Naive thymus-derived CD4-positive, alpha-beta T cell (primary cell): ENCODE data around the gene LIMK1. TPM values are rescaled to one million over a fixed set of nuclear protein-coding genes. Genes with fewer than 3 reads are reported as not detected.
"Not testable (repeated sequence)": the region's sequence is repeated elsewhere in the genome, so short reads cannot be mapped to it uniquely, and the experiment has no call there.

Source experiments
- ATAC-seq: fragments of 150-1000 bp; cut with Tn5 transposase; 2 replicates; pipeline ENCODE4 v1.10.0; 2021; ENCODE audit warnings: mild to moderate bottlenecking, moderate library complexity
- CTCF ChIA-PET: fragments of 350-600 bp; sonication (Branson Sonifier 250); formaldehyde crosslinking; loops from one replicate; lab custom pipeline; 2021; ENCODE audit warnings: antibody characterized with exemption; lab: Charles Lee
- POLR2A ChIA-PET: fragments of 350-600 bp; sonication (Branson Sonifier 250); formaldehyde crosslinking; loops from one replicate; lab custom pipeline; 2021; ENCODE audit warnings: antibody characterized with exemption, inconsistent platforms; lab: Charles Lee
- DNase-seq, 9 donors: peaks; one replicate each; pipeline versions ENCODE4 v3.0.0 to v3.0.0-alpha.2; 2020 to 2022; ENCODE audit warnings: mixed read lengths in 1 of 9
- H3K27ac ChIP-seq: one replicate; pipeline ENCODE4 v1.7.0; 2013; ENCODE audit warnings: mild to moderate bottlenecking, low read depth, low read length, moderate library complexity
- H3K27me3 ChIP-seq, 2 donors: one replicate each; pipeline ENCODE4 v1.7.0; 2013; ENCODE audit warnings: low read length in 2 of 2, mild to moderate bottlenecking in 2 of 2, moderate library complexity in 2 of 2; ENCODE audit not compliant: control insufficient read depth in 2 of 2, insufficient read depth in 2 of 2
- H3K36me3 ChIP-seq, 3 experiments: 1 replicate in 2 of 3; 2 replicates in 1 of 3; pipeline ENCODE4 v1.7.0; 2013; ENCODE audit warnings: low read length in 3 of 3, mild to moderate bottlenecking in 3 of 3, moderate library complexity in 1 of 3; ENCODE audit not compliant: insufficient read depth in 3 of 3, control insufficient read depth in 2 of 3
- H3K4me1 ChIP-seq, 2 donors: one replicate each; pipeline ENCODE4 v1.7.0; 2013; ENCODE audit warnings: low read length in 2 of 2, mild to moderate bottlenecking in 2 of 2, moderate library complexity in 1 of 2; ENCODE audit not compliant: control insufficient read depth in 2 of 2, insufficient read depth in 2 of 2
- H3K4me3 ChIP-seq: 2 replicates; pipeline ENCODE4 v1.7.0; 2013; ENCODE audit warnings: mild to moderate bottlenecking, low read length
- H3K9me3 ChIP-seq, 3 experiments: 1 replicate in 2 of 3; 2 replicates in 1 of 3; pipeline ENCODE4 v1.7.0; 2013; ENCODE audit warnings: low read length in 3 of 3; ENCODE audit not compliant: control insufficient read depth in 2 of 3
- H3K27ac Mint-ChIP-seq, 9 donors: one replicate each; pipeline ENCODE4 v1.8.0; 2020 to 2022; ENCODE audit warnings: mixed read lengths in 9 of 9, mild to moderate bottlenecking in 8 of 9, moderate library complexity in 5 of 9, inconsistent platforms in 2 of 9
- H3K27me3 Mint-ChIP-seq, 5 donors: one replicate each; pipeline ENCODE4 v1.8.0; 2021 to 2022; ENCODE audit warnings: mixed read lengths in 5 of 5, mild to moderate bottlenecking in 1 of 5
- H3K36me3 Mint-ChIP-seq, 5 donors: one replicate each; pipeline ENCODE4 v1.8.0; 2020 to 2022; ENCODE audit warnings: mixed read lengths in 5 of 5, mild to moderate bottlenecking in 3 of 5, inconsistent platforms in 1 of 5
- H3K4me1 Mint-ChIP-seq, 7 donors: one replicate each; pipeline ENCODE4 v1.8.0; 2020 to 2022; ENCODE audit warnings: mixed read lengths in 7 of 7, mild to moderate bottlenecking in 3 of 7, inconsistent platforms in 1 of 7
- H3K4me3 Mint-ChIP-seq, 10 donors: one replicate each; pipeline ENCODE4 v1.8.0; 2020 to 2022; ENCODE audit warnings: mild to moderate bottlenecking in 10 of 10, mixed read lengths in 10 of 10, moderate library complexity in 6 of 10, inconsistent platforms in 2 of 10
- H3K9me3 Mint-ChIP-seq, 11 donors: one replicate each; pipeline ENCODE4 v1.8.0; 2020 to 2022; ENCODE audit warnings: mixed read lengths in 11 of 11, mild to moderate bottlenecking in 4 of 11, inconsistent platforms in 1 of 11, moderate library complexity in 1 of 11
- intact Hi-C, 2 donors: fragments of 100-400 bp; cut with micrococcal nuclease; formaldehyde crosslinking; loops; one replicate each; pipeline ENCODE4 v1.15.1; 2023
- polyA plus RNA-seq, 2 donors: library from polyadenylated mRNA; unstranded; fragments of 300-500 nt; fragmentation: Illumina TruSeq; gene quantifications; one replicate each; pipeline ENCODE4 v1.2.3, GENCODE V29; 2021
- total RNA-seq, 6 experiments: library from RNA in 5 of 6; stranded (reverse) in 5 of 6; gene quantifications; 1 replicate in 5 of 6; 2 replicates in 1 of 6; pipeline ENCODE4 v1.2.3 and lab custom pipeline; 2021 to 2026

LIMK1 gene
- total and polyA plus RNA-seq, 7 experiments from 2014 or later = 2.2 to 19.7 (median 11.4) TPM

DNA sequence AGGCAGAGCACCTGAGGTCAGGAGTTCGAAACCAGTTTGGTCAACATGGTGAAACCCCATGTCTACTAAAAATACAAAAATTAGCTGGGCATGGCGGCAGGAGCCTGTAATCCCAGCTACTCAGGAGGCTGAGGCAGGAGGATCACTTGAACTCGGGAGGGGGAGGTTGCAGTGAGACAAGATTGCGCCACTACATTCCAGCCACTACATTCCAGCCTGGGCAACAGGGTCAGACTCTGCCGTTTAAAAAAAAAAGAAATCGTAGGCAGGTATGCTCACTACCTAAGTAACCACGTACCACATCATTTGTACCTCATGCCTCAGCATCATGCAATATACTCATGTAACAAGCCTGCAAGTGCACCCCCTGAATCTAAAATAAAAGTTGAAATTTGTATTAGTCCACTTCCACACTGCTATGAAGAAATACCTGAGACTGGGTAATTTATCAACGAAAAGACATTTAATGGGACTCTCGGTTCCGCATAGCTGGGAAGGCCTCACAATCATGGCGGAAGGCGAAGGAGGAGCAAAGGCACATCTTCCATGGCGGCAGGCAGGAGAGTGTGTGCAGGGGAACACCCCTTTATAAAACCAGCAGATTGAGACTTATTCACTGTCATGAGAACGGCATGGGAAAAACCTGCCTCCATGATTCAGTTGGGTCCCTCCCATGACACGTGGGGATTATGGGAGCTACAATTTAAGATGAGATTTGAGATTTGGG is 82.4 kb downstream of the LIMK1 start:
- Mint-ChIP-seq H3K4me1 (no peaks in the 10 kb centered on the region), H3K27me3 (no peaks in the 10 kb centered on the region), H3K27ac (no peak overlapping the region), H3K36me3 (no peaks in the 10 kb centered on the region), H3K9me3 (peaks cover 0 to 2% (median 0%) of the 10 kb centered on the region in 11 donors), H3K4me3 (no peak overlapping the region)
- ChIA-PET CTCF (no interaction called here), POLR2A (no interaction called here)
- no peaks in the 10 kb centered on the region for H3K4me1 ChIP-seq
- H3K4me3 ChIP-seq = no peak overlapping the region
- ATAC-seq (no peak), DNase-seq (no peak)
- no peaks in the 10 kb centered on the region for H3K36me3 ChIP-seq
- intact Hi-C loops = no loop called here
- no peak overlapping the region for H3K27ac ChIP-seq
- H3K27me3 ChIP-seq = no peaks in the 10 kb centered on the region
- H3K9me3 ChIP-seq = no peaks in the 10 kb centered on the region

DNA sequence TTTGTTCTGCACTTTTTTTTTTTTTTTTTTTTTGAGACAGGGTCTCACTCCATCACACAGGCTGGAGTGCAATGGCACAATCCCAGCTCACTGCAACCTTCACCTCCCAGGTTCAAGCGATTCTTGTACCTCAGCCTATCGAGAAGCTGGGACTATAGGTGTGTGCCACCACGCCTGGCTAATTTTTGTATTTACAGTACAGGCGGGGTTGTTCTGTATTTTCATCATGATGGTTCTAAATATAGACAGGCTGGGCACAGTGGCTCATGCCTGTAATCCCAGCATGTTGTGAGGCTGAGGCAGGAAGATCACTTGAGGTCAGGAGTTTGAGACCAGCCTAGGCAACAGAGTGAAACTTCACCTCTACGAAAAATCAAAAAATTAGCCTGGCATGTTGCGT is 83.7 kb downstream of the LIMK1 start:
- H3K9me3 ChIP-seq, H3K27me3 ChIP-seq, H3K4me1 Mint-ChIP-seq, H3K9me3 Mint-ChIP-seq, H3K27ac Mint-ChIP-seq, POLR2A ChIA-PET, H3K36me3 Mint-ChIP-seq, H3K36me3 ChIP-seq, H3K4me3 Mint-ChIP-seq, H3K27ac ChIP-seq, H3K27me3 Mint-ChIP-seq, ATAC-seq, CTCF ChIA-PET, H3K4me1 ChIP-seq, DNase-seq, intact Hi-C loops, H3K4me3 ChIP-seq: not testable (repeated sequence)

Other genes with a start within 250 kb of the LIMK1 start
- 1 to 10 TPM; 1.8 to 7.4 (median 3.3) TPM for gene METTL27, start 241.3 kb upstream of the LIMK1 start, total RNA-seq
- 1 to 10 TPM; 1.5 to 2.0 TPM for gene METTL27, start 241.3 kb upstream of the LIMK1 start, polyA plus RNA-seq
- not detected for gene TMEM270, start 222.6 kb upstream of the LIMK1 start, total RNA-seq
- gene TMEM270, start 222.6 kb upstream of the LIMK1 start, polyA plus RNA-seq = not detected
- under 1 TPM in 3 of 5 experiments, not detected in 2; 0.11 to 0.67 (median 0.66) TPM for gene ELN, start 55.6 kb upstream of the LIMK1 start, total RNA-seq
- gene ELN, start 55.6 kb upstream of the LIMK1 start, polyA plus RNA-seq = not detected
- gene EIF4H, start 90.6 kb downstream of the LIMK1 start, total RNA-seq = 100 to 1,000 TPM; 163 to 284 (median 223) TPM
- 100 to 1,000 TPM; 256 to 280 TPM for gene EIF4H, start 90.6 kb downstream of the LIMK1 start, polyA plus RNA-seq
- 10 to 100 TPM in 3 of 5 experiments, 1 to 10 TPM in 2; 2.6 to 67.0 (median 10.5) TPM for gene LAT2, start 126.2 kb downstream of the LIMK1 start, total RNA-seq
- gene LAT2, start 126.2 kb downstream of the LIMK1 start, polyA plus RNA-seq = 1 to 10 TPM in 1 of 2 donors, under 1 TPM in 1; 0.69 to 1.5 TPM
- gene RFC2, start 170.6 kb downstream of the LIMK1 start, total RNA-seq = 10 to 100 TPM; 12.0 to 51.7 (median 15.2) TPM
- 10 to 100 TPM; 21.4 to 23.7 TPM for gene RFC2, start 170.6 kb downstream of the LIMK1 start, polyA plus RNA-seq
- gene CLIP2, start 205.6 kb downstream of the LIMK1 start, total RNA-seq = 10 to 100 TPM in 1 of 5 experiments, 1 to 10 TPM in 4; 1.1 to 11.4 (median 3.1) TPM
- gene CLIP2, start 205.6 kb downstream of the LIMK1 start, polyA plus RNA-seq = under 1 TPM; 0.02 to 0.61 TPM